HG03432 (cell line): ENCODE data around the gene TPSG1.

Experiments used
- ATAC-seq: cut with Tn5 transposase; IDR thresholded peaks from one replicate; pipeline ENCODE4 v1.9.1; 2021; ENCODE audit warnings: mild to moderate bottlenecking, moderate library complexity; ENCODE audit not compliant: unreplicated experiment

The TPSG1 gene

DNA sequence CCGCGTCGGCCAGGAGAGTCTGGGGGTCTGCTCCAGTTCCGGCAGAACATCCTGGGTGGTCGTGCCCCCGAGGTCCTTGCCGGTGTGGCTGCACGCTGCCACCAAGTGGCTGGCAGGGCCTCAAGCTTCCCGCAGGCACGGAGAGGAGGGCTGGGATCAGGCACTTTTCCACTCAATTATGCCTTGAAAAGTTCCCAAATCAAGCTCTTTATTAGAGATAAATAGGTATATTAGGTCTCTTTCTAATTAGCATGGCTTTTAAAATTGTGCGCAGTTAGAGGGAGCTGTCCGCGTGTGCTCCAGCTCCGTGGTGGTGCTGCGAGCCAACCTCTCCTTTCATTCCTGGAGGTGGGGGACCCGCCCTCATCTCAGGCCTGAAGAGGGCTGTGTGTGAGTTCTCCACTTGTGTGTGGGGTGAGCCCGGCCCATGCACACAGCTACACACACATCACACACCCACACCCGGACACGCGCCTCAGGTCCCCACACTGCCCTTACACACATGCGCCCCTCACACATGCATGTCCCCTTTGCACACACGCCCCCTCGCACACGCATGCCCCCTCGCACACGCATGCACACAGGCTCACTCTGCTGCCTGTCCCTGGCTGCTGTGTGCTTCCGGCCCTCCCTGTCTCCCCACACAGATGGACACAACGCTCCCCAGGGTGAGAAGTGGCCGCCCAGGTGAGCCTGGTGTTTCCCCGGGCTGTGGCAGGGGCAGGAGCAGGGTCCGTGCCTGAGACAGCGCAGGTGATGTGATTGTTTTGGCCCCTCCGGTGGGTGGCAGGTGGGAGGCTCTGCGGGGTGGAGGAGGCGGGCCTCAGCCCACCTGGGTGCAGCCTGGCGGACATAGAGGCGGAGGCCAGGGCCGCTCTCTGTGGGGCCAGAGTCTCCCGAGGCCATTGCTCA lies 43.4 kb downstream of the TPSG1 start:
- no peak for ATAC-seq

DNA sequence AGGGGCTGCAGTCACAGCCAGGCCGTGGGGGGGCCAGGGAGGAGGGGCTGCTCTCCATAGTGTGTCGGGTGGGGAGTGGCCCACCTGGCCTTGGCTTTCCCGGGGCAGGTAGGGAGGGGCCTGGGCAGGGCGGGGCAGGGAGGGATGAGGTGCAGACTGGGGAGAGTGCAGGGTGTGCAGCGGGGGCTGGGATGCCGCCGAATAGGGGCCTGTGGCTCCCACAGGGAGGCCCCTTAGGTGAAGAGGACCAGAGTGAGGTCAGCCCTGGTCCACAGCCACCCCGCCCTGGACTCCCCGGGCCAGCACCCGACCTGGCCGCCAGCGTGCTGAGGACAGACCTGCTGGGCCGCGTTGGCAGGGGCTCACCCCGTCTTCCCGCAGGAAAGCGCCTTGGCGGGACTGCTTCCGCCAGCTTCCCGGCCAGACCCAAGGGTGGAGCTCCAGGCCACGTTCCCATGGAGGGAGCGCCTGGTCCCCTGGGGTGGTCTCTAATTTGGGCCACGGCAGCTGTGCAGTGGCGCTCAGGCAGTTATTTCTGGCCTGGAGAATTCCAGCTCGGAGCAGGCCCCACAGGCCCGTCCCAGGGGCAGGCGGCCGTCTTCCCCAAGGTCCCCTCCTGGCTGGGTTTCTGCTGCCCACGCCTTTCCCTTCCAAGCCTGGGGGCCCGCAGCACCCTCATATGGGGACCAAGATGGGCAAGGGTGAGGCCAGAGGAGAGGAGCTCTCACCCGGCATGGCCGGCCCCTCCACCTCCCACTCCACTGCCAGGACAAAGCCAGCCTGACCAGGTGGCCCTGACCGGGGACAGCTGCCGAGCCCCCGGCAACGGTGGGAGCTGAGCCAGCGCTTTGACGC lies 44.3 kb downstream of the TPSG1 start:
- no peak for ATAC-seq

DNA sequence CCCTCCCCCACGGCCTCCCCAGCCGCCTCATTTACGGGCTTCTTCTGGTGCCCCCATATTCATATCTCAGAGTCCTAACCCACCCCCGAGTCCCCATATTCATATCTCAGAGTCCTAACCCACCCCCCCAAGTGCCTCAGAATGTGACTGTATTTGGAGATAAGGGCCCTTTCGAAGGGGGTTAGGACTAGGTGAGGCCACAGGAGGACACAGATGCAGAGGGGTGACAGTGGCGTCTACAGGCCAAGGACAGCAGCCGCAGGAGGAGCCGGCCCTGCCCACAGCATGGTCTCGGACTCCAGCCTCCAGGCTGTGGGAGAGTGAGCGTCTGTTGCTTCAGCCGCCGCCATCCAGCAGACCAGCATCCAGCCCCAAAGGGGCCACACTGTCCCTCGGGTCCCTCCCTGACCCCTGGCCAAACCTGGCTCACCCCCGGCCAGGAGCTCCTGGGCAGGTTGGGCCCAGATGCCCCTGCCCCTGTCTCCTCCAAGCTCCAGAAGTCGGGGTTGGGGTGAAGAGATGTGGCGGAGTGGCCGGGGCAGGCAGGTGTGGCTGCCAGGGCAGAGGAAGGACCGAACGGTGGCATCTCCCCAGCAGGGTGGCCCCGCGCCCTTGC lies 46.7 kb downstream of the TPSG1 start:
- ATAC-seq: no peak

DNA sequence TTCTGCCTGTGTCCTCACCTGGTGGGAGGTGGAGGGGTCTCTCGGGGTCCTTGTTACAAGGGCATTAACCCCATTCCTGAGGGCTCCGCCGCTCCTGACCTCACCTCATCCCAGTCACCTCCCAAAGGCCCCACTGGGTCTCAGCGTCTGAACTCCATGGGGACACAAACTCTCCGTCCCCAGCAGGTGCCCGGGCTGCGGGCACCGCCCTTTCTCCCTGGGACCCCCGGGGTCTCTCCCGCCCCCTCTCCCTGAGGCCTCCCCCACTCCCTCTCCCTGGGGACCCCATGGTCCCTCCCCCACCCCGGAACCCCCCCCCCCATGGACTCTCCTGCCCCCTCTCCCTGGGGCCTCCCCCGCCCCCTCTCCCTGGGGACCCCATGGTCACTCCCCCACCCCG lies 47.3 kb downstream of the TPSG1 start:
- no peak for ATAC-seq

DNA sequence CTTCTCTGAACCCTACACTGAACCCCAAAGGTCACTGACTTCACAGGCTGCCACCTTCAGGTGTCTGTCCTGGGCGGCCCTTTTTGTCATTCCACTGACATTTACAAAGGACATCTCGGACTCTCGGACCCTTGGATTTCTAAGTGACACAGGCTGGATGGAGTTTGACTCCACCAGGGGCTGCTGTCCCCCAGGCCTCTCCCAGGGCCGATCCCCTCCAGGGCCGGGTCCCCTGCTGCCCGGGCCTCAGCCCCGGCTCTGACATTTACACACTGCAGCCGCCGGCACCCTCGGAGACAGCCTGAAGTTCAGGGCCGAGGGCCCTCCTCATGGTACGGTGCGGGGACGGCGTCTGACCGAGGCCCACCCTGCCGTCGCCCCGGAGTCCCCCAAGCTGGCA lies 48.0 kb downstream of the TPSG1 start:
- ATAC-seq: no peak

DNA sequence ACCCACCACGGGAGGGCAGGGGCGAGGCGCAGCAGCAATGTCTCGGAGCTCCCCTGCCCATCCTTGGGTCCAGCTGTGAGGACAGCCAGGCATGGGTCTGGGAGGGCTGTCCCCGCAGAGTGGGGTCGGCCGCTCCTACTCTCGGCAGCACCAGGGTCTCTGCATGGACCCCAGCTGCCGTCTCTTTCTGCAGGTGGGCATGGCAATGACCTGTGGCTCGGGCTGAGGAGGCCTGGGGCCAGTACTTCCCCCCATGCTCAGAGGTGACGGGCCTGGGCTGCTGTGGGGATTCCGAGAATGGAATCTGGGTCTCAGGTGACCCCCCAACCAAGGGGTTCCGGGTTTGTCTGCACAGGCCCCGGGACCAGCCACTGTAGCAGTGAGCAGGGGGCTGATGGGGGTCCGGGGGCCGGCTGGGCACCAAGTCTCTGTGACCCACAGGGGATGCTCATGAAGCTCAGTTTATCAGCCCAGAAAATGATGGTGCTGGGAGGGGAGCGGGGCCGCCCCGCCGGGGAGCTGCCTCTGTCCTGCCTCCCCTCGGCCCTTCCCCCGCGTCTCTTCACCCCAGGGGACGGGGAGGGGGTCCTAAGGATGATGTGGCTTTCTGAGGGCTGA lies 48.7 kb downstream of the TPSG1 start:
- no peak for ATAC-seq

- no peak for ATAC-seq
Measured at GRCh38 chr16:1175566-1176279, 49.3 kb downstream of the TPSG1 start.

DNA sequence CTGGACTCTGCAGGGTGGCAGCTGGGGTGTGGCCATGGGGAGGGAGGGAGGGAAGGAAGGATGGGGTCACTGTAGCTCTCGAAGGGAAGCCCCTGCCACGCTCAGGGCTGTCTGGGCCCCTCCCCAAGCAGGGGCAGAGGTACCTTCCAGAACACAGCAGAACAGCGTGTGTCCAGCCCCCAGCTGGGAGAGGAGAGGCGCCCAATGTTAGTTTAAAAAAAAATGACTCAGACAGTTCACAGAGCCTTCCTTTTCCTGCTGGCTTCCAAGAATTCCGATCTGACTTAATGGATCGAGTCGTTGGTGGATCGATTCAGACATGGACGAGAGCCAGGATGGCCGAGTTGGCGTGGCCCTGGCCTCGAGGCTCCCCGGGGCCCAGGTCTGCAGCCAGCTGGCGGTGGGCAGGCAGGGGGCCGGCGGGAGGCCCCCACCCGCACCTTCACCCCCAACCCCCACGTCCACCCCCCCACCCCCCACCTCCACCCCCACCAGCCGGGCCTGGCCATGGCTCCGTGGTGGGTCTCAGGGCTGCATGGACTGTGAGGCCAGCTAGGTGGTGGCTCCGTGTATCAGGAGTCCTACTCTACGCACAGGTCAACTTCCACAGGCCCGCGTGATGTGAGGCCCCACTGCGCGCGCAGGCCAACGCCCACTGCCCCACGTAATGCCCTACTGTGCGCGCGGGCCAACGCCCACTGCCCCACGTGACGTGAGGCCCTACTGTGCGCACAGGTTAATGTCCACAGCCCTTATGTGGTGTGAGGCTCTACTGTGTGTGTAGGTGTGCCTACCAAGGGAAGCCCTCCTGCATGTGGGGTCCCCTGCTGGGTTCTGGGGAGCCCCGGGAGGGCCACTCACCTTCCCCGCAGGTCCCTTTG lies 50.4 kb downstream of the TPSG1 start:
- ATAC-seq: no peak

GRCh38 chr16:1173788-1174451 lies 51.1 kb downstream of the TPSG1 start:
- ATAC-seq: no peak

GRCh38 chr16:1172651-1173050 lies 52.4 kb downstream of the TPSG1 start:
- ATAC-seq: no peak

- no peak for ATAC-seq
Measured at GRCh38 chr16:1171854-1172428, 53.1 kb downstream of the TPSG1 start.
